ENCODE measurements around the gene PRUNE2. TPM values are rescaled to one million over a fixed set of nuclear protein-coding genes. Genes with fewer than 3 reads are reported as not detected.

Gene PRUNE2
- total and polyA plus RNA-seq, 9 of the 15 experiments (the other 6 are each of a cell fraction or from before 2014, with no cell fraction given): 0.05 to 0.45 (median 0.18) TPM; not detected in 1

GRCh38 chr9:76912636-76913275 lies 6.8 kb upstream of the PRUNE2 start:
- POLR2A ChIA-PET: no interaction called here

More at GRCh38 chr9:76912636-76913275, 6.8 kb upstream of the PRUNE2 start:
- no peaks in the 10 kb centered on the region for H3K9me3 ChIP-seq (replicated peaks; ENCODE audit: control insufficient read depth, insufficient read depth, low read depth, low read length)
- no peaks in the 10 kb centered on the region for H3K4me1 ChIP-seq (replicated peaks in 1 of 2; ENCODE audit: control insufficient read depth in 2 of 2, insufficient read depth in 2 of 2, low read length in 2 of 2)
- FAIRE-seq: no peak
- no peak overlapping the region for H2AFZ ChIP-seq (ENCODE audit: low read depth, low read length)
- H3K27ac ChIP-seq (ENCODE audit: extremely low read depth, low read depth, low read length): no peak overlapping the region
- ATAC-seq: no peak
- no peaks in the 10 kb centered on the region for H3K36me3 ChIP-seq (ENCODE audit: control insufficient read depth, insufficient read depth, low read length)
- no peaks in the 10 kb centered on the region for H3K79me2 ChIP-seq (ENCODE audit: control insufficient read depth, insufficient read depth, low read length)
- no peaks in the 10 kb centered on the region for H3K9me1 ChIP-seq (ENCODE audit: control insufficient read depth, insufficient read depth, low read length)
- no peak overlapping the region for H3K4me3 ChIP-seq
- in situ Hi-C loops (cut with MboI) (no loop called here), intact Hi-C loops (cut with micrococcal nuclease) (no loop called here)
- no peaks in the 10 kb centered on the region for H4K20me1 ChIP-seq (replicated peaks; ENCODE audit: control insufficient read depth, insufficient read depth, low read length)
- H3K9ac ChIP-seq (ENCODE audit: insufficient read depth in 1 of 2, low read depth in 2 of 2, low read length in 2 of 2): no peak overlapping the region
- no peak for TF ChIP-seq ZNF511 (CRISPR knock-in tag; IDR thresholded peaks at IDR 0.05)
- 0 out of 2 replicates have a peak, but pooled peaks have one; percentile 30 for TF ChIP-seq SPI1 (IDR thresholded peaks at IDR 0.05; ENCODE audit: borderline replicate concordance, low read depth, low read length)
- 0 out of 2 replicates have a peak, but pooled peaks have one; percentile 14 for TF ChIP-seq JUND (IDR thresholded peaks at IDR 0.05; ENCODE audit: borderline replicate concordance, low read depth, low read length)
- no peak for TF ChIP-seq JUND (tag; IDR thresholded peaks at IDR 0.05; ENCODE audit: borderline replicate concordance, low read depth, low read length)
- TF ChIP-seq FOSL1 (tag; conservative IDR thresholded peaks at IDR 0.05): 0 out of 2 replicates have a peak, but pooled peaks have one; percentile 31
- TF ChIP-seq E2F1 (CRISPR knock-in tag; IDR thresholded peaks at IDR 0.05): no peak
- WGBS (ENCODE audit: insufficient coverage, low coverage, missing lambda C conversion rate): 0% methylated on average over 6 of the region's 6 CpGs
- no peaks in the 10 kb centered on the region for H3K27me3 ChIP-seq (ENCODE audit: control insufficient read depth in 2 of 2, insufficient read depth in 2 of 2, low read length in 2 of 2)
- no TSS peak for BruUV-seq (replicated peaks)
- CTCF ChIA-PET (ENCODE audit: low intra/inter-chr PET ratio): interaction anchor here (0.6 kb wide), 1 partner anchor 56 kb away, joined by 3 read pairs; no protein-coding TSS in a partner anchor
- H3K4me2 ChIP-seq (ENCODE audit: insufficient read depth, low read length): no peak overlapping the region
- peak in 2 of 4 experiments; percentile 2 to 3 for DNase-seq (ENCODE audit: extremely low read depth in 1 of 4, low spot score in 3 of 4)

Data from K562 (cell line).